Left ventricle myocardium inferior (tissue), 1 donor: ENCODE measurements around the gene CYLD. TPM values are rescaled to one million over a fixed set of nuclear protein-coding genes. Genes with fewer than 3 reads are reported as not detected.

ENCODE experiments used
- DNase-seq: peaks from one replicate; pipeline ENCODE4 v3.0.0-alpha.2; 2020
- H3K27ac ChIP-seq: fragments of 200-600 bp; replicated peaks from 2 replicates; pipeline ENCODE4 v1.8.0; 2021
- H3K27me3 ChIP-seq: fragments of 200-600 bp; 2 replicates; pipeline ENCODE4 v1.8.0; 2021; ENCODE audit warnings: low read depth
- H3K36me3 ChIP-seq: fragments of 200-600 bp; 2 replicates; pipeline ENCODE4 v1.8.0; 2021
- H3K4me1 ChIP-seq: fragments of 200-600 bp; 2 replicates; pipeline ENCODE4 v1.8.0; 2021
- H3K4me3 ChIP-seq: fragments of 200-600 bp; 2 replicates; pipeline ENCODE4 v1.8.0; 2021; ENCODE audit warnings: mild to moderate bottlenecking, moderate library complexity
- H3K9me3 ChIP-seq: fragments of 200-600 bp; replicated peaks from 2 replicates; pipeline ENCODE4 v1.8.0; 2021
- intact Hi-C: fragments of 100-400 bp; cut with micrococcal nuclease; formaldehyde crosslinking; loops from one replicate; pipeline ENCODE4 v1.11.0; 2022
- total RNA-seq: library from RNA; stranded (reverse); fragmentation: NEBNext Ultra II Directional; extraction: Animal tissue kit (Norgen Biotek cat#: 25700); gene quantifications from one replicate; pipeline ENCODE4 v1.2.1, GENCODE V29; 2021
- TF ChIP-seq, protein P1 (sequence below): fragments of 200-600 bp; IDR thresholded peaks from 2 replicates; pipeline ENCODE4 v1.8.0; 2021; ENCODE audit warnings: antibody characterized with exemption, mild to moderate bottlenecking, borderline replicate concordance
- donor health status: DM: no; HTN: yes; CAD: no; lungs with severe emphysema.

CYLD gene
- total RNA-seq, 1 donor from 2014 or later: 36.0 TPM

- Histone ChIP-seq H3K36me3 (no peaks in the 10 kb centered on the region), H3K9me3 (peaks cover 4% of the 10 kb centered on the region), H3K4me3 (no peak overlapping the region), H3K4me1 (no peaks in the 10 kb centered on the region), H3K27ac (no peak overlapping the region), H3K27me3 (peaks cover 31% of the 10 kb centered on the region)
- DNase-seq: no peak
- TF ChIP-seq, protein P1, sequence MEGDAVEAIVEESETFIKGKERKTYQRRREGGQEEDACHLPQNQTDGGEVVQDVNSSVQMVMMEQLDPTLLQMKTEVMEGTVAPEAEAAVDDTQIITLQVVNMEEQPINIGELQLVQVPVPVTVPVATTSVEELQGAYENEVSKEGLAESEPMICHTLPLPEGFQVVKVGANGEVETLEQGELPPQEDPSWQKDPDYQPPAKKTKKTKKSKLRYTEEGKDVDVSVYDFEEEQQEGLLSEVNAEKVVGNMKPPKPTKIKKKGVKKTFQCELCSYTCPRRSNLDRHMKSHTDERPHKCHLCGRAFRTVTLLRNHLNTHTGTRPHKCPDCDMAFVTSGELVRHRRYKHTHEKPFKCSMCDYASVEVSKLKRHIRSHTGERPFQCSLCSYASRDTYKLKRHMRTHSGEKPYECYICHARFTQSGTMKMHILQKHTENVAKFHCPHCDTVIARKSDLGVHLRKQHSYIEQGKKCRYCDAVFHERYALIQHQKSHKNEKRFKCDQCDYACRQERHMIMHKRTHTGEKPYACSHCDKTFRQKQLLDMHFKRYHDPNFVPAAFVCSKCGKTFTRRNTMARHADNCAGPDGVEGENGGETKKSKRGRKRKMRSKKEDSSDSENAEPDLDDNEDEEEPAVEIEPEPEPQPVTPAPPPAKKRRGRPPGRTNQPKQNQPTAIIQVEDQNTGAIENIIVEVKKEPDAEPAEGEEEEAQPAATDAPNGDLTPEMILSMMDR: no peak
- intact Hi-C loops: no loop called here
Measured at GRCh38 chr16:50831751-50832150, 89.9 kb downstream of the CYLD start.

GRCh38 chr16:50833929-50834328 lies 92.0 kb downstream of the CYLD start:
- no peaks in the 10 kb centered on the region for H3K4me1 ChIP-seq
- H3K36me3 ChIP-seq: no peaks in the 10 kb centered on the region
- TF ChIP-seq, protein P1: no peak
- no peak overlapping the region for H3K4me3 ChIP-seq
- intact Hi-C loops: no loop called here
- DNase-seq: no peak
- peaks cover 4% of the 10 kb centered on the region for H3K9me3 ChIP-seq
- no peak overlapping the region for H3K27ac ChIP-seq
- H3K27me3 ChIP-seq: peaks cover 39% of the 10 kb centered on the region

DNA sequence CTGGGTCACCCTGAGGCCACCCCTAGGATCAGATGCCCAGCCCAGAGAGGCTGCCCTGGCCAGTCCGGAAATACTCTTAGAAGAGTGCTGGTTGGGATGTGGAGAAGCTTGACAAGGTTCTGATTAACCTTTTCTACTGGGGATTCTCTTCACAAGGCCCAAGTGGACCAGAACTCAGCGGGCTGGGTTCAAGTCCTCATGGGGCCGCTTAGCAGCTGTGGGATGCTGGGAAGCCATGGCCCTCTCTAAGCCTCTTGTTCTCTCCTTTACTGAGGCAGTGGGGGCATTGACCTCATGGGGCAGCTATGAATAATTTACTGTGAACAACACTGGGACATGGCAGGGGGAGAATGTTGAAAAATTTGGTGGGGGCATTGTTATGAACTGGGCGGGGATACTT lies 92.8 kb downstream of the CYLD start:
- no peak overlapping the region for H3K27ac ChIP-seq
- no peaks in the 10 kb centered on the region for H3K4me1 ChIP-seq
- intact Hi-C loops: no loop called here
- H3K36me3 ChIP-seq: no peaks in the 10 kb centered on the region
- DNase-seq: no peak
- H3K9me3 ChIP-seq: peaks cover 4% of the 10 kb centered on the region
- H3K27me3 ChIP-seq: peaks cover 41% of the 10 kb centered on the region
- TF ChIP-seq, protein P1: no peak
- H3K4me3 ChIP-seq: no peak overlapping the region

GRCh38 chr16:50835358-50836060 lies 93.6 kb downstream of the CYLD start:
- Histone ChIP-seq H3K4me1 (no peaks in the 10 kb centered on the region), H3K27me3 (peaks cover 49% of the 10 kb centered on the region), H3K27ac (no peak overlapping the region), H3K36me3 (no peaks in the 10 kb centered on the region), H3K9me3 (peaks cover 4% of the 10 kb centered on the region), H3K4me3 (no peak overlapping the region)
- no peak for DNase-seq
- TF ChIP-seq, protein P1: no peak
- intact Hi-C loops: no loop called here

DNA sequence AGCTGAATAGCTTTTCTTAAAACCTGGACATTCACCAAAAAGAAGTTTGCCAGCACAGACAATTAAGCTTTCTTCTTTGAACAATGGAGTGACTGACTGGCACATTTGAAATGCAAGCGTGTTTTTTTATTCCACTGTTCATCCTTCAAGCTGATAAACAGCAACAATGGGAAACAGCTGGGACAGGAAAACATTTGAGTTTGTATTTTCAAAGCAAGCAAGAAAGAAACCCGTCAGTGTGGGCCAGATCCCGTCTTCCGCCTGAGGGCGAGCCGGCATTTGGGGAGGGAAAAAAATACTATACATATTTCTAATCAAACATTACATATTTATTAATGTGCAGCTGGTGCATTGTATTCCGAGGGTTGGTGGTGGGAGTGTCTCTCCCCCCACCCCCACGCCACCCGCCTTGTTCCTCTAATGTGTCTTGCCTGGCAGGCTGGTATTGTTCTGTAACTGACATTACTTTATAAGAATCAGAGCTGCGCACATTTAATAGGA lies 94.3 kb downstream of the CYLD start:
- intact Hi-C loops: no loop called here

More for the DNA sequence above, 94.3 kb downstream of the CYLD start:
- no peak for DNase-seq
- Histone ChIP-seq H3K27me3 (peaks cover 56% of the 10 kb centered on the region), H3K9me3 (peaks cover 4% of the 10 kb centered on the region), H3K36me3 (no peaks in the 10 kb centered on the region), H3K4me3 (no peak overlapping the region), H3K4me1 (peaks cover 5% of the 10 kb centered on the region), H3K27ac (no peak overlapping the region)
- TF ChIP-seq, protein P1: no peak
